ENCODE data around the gene REN. TPM values are rescaled to one million over a fixed set of nuclear protein-coding genes. Genes with fewer than 3 reads are reported as not detected.

REN gene
- total RNA-seq, 1 experiment from 2014 or later: not detected

GRCh38 chr1:204105131-204105515 is 61.0 kb downstream of the REN start:
- no peaks in the 10 kb centered on the region for H3K9me3 ChIP-seq (ENCODE audit: low read length)
- no peak for DNase-seq
- H3K9me2 ChIP-seq (replicated peaks; ENCODE audit: insufficient read depth, low read length): no peaks in the 10 kb centered on the region
- no peaks in the 10 kb centered on the region for H3K4me1 ChIP-seq (ENCODE audit: low read length)
- no peaks in the 10 kb centered on the region for H3K27me3 ChIP-seq (ENCODE audit: low read length)
- H4K20me1 ChIP-seq (ENCODE audit: insufficient read depth, low read depth, low read length): no peaks in the 10 kb centered on the region
- H2AFZ ChIP-seq (ENCODE audit: low read length): no peak overlapping the region
- no peak overlapping the region for H3K4me2 ChIP-seq (ENCODE audit: low read depth, low read length, poor library complexity, severe bottlenecking)
- H3K79me2 ChIP-seq (ENCODE audit: low read length): no peaks in the 10 kb centered on the region
- H3K9ac ChIP-seq (ENCODE audit: low read length): no peak overlapping the region
- no peak overlapping the region for H3K4me3 ChIP-seq (ENCODE audit: low read length)
- H3K36me3 ChIP-seq (ENCODE audit: insufficient read depth, low read length): no peaks in the 10 kb centered on the region
- no peak overlapping the region for H3K27ac ChIP-seq (ENCODE audit: low read length)

Other genes with a start within 250 kb of the REN start
- not detected in 2 replicates for gene SOX13, start 93.2 kb downstream of the REN start, total RNA-seq (2014; rRNA removed; shearing (Covaris generic); ENCODE audit: low replicate concordance)
- gene ETNK2, start 14.3 kb downstream of the REN start, total RNA-seq (2014; rRNA removed; shearing (Covaris generic); ENCODE audit: low replicate concordance): not detected in 2 replicates
- not detected in 2 replicates for gene KISS1, start 30.2 kb upstream of the REN start, total RNA-seq (2014; rRNA removed; shearing (Covaris generic); ENCODE audit: low replicate concordance)
- not detected in 2 replicates for gene GOLT1A, start 47.7 kb upstream of the REN start, total RNA-seq (2014; rRNA removed; shearing (Covaris generic); ENCODE audit: low replicate concordance)
- 0.30 TPM in 1 of 2 replicates, not detected in the other for gene PLEKHA6, start 193.6 kb upstream of the REN start, total RNA-seq (2014; rRNA removed; shearing (Covaris generic); ENCODE audit: low replicate concordance)
- gene PPP1R15B, start 245.5 kb upstream of the REN start, total RNA-seq (2014; rRNA removed; shearing (Covaris generic); ENCODE audit: low replicate concordance): 34.7 and 53.5 TPM in 2 replicates